ENCODE results near the gene GDF10. TPM values are rescaled to one million over a fixed set of nuclear protein-coding genes. Genes with fewer than 3 reads are reported as not detected.
A peak's percentile ranks its signal among the peaks of the same experiment; 100 is the strongest.

GDF10 gene
- total and polyA plus RNA-seq, 2 of the 8 experiments (the other 6 are each of a cell fraction or from before 2014, with no cell fraction given): 0.19 to 0.32 TPM

- 91% methylated on average over 39 of the region's 39 CpGs; no CpG with 5 or more reads in 1 of the 2 experiments for WGBS, 2 experiments (ENCODE audit: extremely low coverage in 1 of 2, insufficient coverage in 1 of 2, insufficient read length in 1 of 2, insufficient replicate concordance in 2 of 2, low coverage in 1 of 2, low lambda C conversion rate in 2 of 2, missing lambda C conversion rate in 1 of 2)
- no peak overlapping the region for H3K9ac ChIP-seq (replicated peaks in 1 of 4; ENCODE audit: extremely low read depth in 1 of 4, low read depth in 3 of 4, low read length in 3 of 4)
- DNase-seq (ENCODE audit: low read depth in 1 of 2, low spot score in 2 of 2): no peak
- no peak overlapping the region for H2BK12ac ChIP-seq (ENCODE audit: low read depth, low read length)
- no peak overlapping the region for H2BK5ac ChIP-seq (ENCODE audit: low read depth, low read length)
- H3K23ac ChIP-seq (ENCODE audit: insufficient read length): no peak overlapping the region
- H3K4me1 ChIP-seq (replicated peaks in 1 of 4; ENCODE audit: control insufficient read depth in 3 of 4, insufficient read depth in 4 of 4, low read length in 3 of 4): no peaks in the 10 kb centered on the region; a peak in 2 of 7 replicates
- H3K4me2 ChIP-seq (ENCODE audit: insufficient read depth in 1 of 2, low read depth in 2 of 2, low read length in 2 of 2): no peak overlapping the region
- H3K4ac ChIP-seq (replicated peaks; ENCODE audit: insufficient read length, low read depth, low read length): no peak overlapping the region
- no peaks in the 10 kb centered on the region for H3K79me1 ChIP-seq (ENCODE audit: low read depth, low read length)
- H2BK15ac ChIP-seq (ENCODE audit: low read length): no peak overlapping the region
- no peaks in the 10 kb centered on the region for H3K9me3 ChIP-seq (ENCODE audit: insufficient read depth in 2 of 2, low read depth in 1 of 2, low read length in 1 of 2)
- FAIRE-seq: no peak
- H2BK120ac ChIP-seq (replicated peaks; ENCODE audit: low read depth, low read length): no peak overlapping the region
- no peak overlapping the region for H3K4me3 ChIP-seq (ENCODE audit: extremely low read depth in 1 of 4, insufficient read depth in 2 of 4, low read depth in 3 of 4, low read length in 4 of 4)
- H3K56ac ChIP-seq (replicated peaks; ENCODE audit: insufficient read length, low read depth, low read length): no peak overlapping the region
- H2AFZ ChIP-seq (ENCODE audit: low read length): no peak overlapping the region
- H3K79me2 ChIP-seq (ENCODE audit: control insufficient read depth in 1 of 2, insufficient read depth in 2 of 2, low read length in 2 of 2): no peaks in the 10 kb centered on the region
- no peak overlapping the region for H3K18ac ChIP-seq (ENCODE audit: extremely low read depth, low read length)
- H3K23me2 ChIP-seq (ENCODE audit: low read depth, low read length): no peaks in the 10 kb centered on the region
- no peak overlapping the region for H2BK20ac ChIP-seq (ENCODE audit: low read length)
- CTCF ChIA-PET (ENCODE audit: partially characterized antibody): interaction anchor here (0.6 to 14.6 kb wide), 6 partner anchors 10 to 39 kb away, joined by 3 to 132 read pairs (median 4); no protein-coding TSS in a partner anchor
- H2AK5ac ChIP-seq (ENCODE audit: low read depth, low read length): no peak overlapping the region
- H4K20me1 ChIP-seq (replicated peaks in 1 of 2; ENCODE audit: control insufficient read depth in 1 of 2, insufficient read depth in 2 of 2, low read length in 2 of 2): no peaks in the 10 kb centered on the region
- H3K27me3 ChIP-seq (replicated peaks in 1 of 4; ENCODE audit: control insufficient read depth in 3 of 4, extremely low read depth in 1 of 4, insufficient read depth in 3 of 4, low read length in 3 of 4): no peaks in the 10 kb centered on the region; a peak in 1 of 7 replicates
- POLR2A ChIA-PET (ENCODE audit: partially characterized antibody): no interaction called here
- no peak overlapping the region for H4K91ac ChIP-seq (replicated peaks; ENCODE audit: insufficient read length, low read length)
- no peak overlapping the region for H3K14ac ChIP-seq (ENCODE audit: insufficient read length)
- H4K5ac ChIP-seq (ENCODE audit: insufficient read length, low read depth, low read length): no peak overlapping the region
- peak overlapping the region; percentile 63; the same call in 1 of the 2 replicates for H4K8ac ChIP-seq (ENCODE audit: extremely low read depth, insufficient read depth, low read length)
- H3K27ac ChIP-seq (ENCODE audit: low read depth, low read length): no peak overlapping the region
- no peaks in the 10 kb centered on the region for H3K36me3 ChIP-seq (ENCODE audit: control insufficient read depth in 2 of 4, insufficient read depth in 4 of 4, low read length in 3 of 4)
- TF ChIP-seq CTCF (IDR thresholded peaks at IDR 0.05; ENCODE audit: control extremely low read depth in 1 of 3, insufficient read depth in 1 of 3, low read depth in 1 of 3, low read length in 3 of 3): no peak
- no peak for TF ChIP-seq POU5F1 (IDR thresholded peaks at IDR 0.05; ENCODE audit: low read depth, low read length)
- TF ChIP-seq BCL11A (IDR thresholded peaks at IDR 0.05; ENCODE audit: low read depth in 2 of 2, low read length in 2 of 2): no peak
- no peak for TF ChIP-seq POLR2AphosphoS5 (IDR thresholded peaks at IDR 0.05; ENCODE audit: low read depth, low read length)
- TF ChIP-seq TCF12 (IDR thresholded peaks at IDR 0.05; ENCODE audit: low read depth, low read length): no peak
- no peak for TF ChIP-seq RAD21 (IDR thresholded peaks at IDR 0.05 in 1 of 2, conservative IDR thresholded peaks at IDR 0.05 in 1 of 2; ENCODE audit: low read depth in 2 of 2, low read length in 2 of 2)
- TF ChIP-seq ATF3 (IDR thresholded peaks at IDR 0.05; ENCODE audit: insufficient read depth, low read depth, low read length): no peak
- TF ChIP-seq ZNF274 (IDR thresholded peaks at IDR 0.05; ENCODE audit: borderline replicate concordance, extremely low read depth, low read length): no peak
Observed at GRCh38 chr10:47350671-47351640, 51.0 kb downstream of the GDF10 start.
